HEK293 (cell line): Measurements from ENCODE around the gene ONECUT2.

ENCODE experiments used
- BCL6B ChIP-seq: fragments of 450-650 bp; formaldehyde crosslinking; IDR thresholded peaks from 2 replicates; pipeline ENCODE4 v1.5.1; 2017; ENCODE audit warnings: missing biosample characterization, missing genetic modification characterization
- HOXC10 ChIP-seq: sonication (generic); formaldehyde crosslinking; IDR thresholded peaks from 2 replicates; pipeline ENCODE4 v1.8.1; 2023; ENCODE audit warnings: mild to moderate bottlenecking, missing genetic modification reagents
- IKZF3 ChIP-seq: fragments of 450-650 bp; IDR thresholded peaks from 2 replicates; pipeline ENCODE4 v1.5.0; 2018; ENCODE audit warnings: missing biosample characterization, mild to moderate bottlenecking, missing genetic modification characterization, moderate library complexity
- OSR2 ChIP-seq: fragments of 450-650 bp; formaldehyde crosslinking; IDR thresholded peaks from 2 replicates; pipeline ENCODE4 v1.5.1; 2016; ENCODE audit warnings: missing biosample characterization, missing genetic modification characterization
- SP2 ChIP-seq: fragments of 450-650 bp; formaldehyde crosslinking; IDR thresholded peaks from 2 replicates; pipeline ENCODE4 v1.5.1; 2016; ENCODE audit warnings: missing biosample characterization, missing genetic modification characterization
- TCF7L2 ChIP-seq: IDR thresholded peaks from 2 replicates; pipeline ENCODE4 v1.6.1; 2011; ENCODE audit warnings: low read depth, mild to moderate bottlenecking, inconsistent platforms, low read length, moderate library complexity, borderline replicate concordance
- TRIM28 ChIP-seq: IDR thresholded peaks from 2 replicates; pipeline ENCODE4 v1.6.1; 2011; ENCODE audit warnings: low read length, control low read depth, borderline replicate concordance
- ZBTB48 ChIP-seq: fragments of 450-650 bp; formaldehyde crosslinking; IDR thresholded peaks from 2 replicates; pipeline ENCODE4 v1.5.1; 2016; ENCODE audit warnings: missing biosample characterization, missing genetic modification characterization
- ZBTB6 ChIP-seq: fragments of 450-650 bp; formaldehyde crosslinking; IDR thresholded peaks from 2 replicates; pipeline ENCODE4 v1.5.1; 2017; ENCODE audit warnings: missing biosample characterization, missing genetic modification characterization
- ZBTB8A ChIP-seq: fragments of 450-650 bp; formaldehyde crosslinking; IDR thresholded peaks from 2 replicates; pipeline ENCODE4 v1.5.1; 2016; ENCODE audit warnings: missing biosample characterization, missing genetic modification characterization
- ZFP41 ChIP-seq: fragments of 450-650 bp; formaldehyde crosslinking; IDR thresholded peaks from 2 replicates; pipeline ENCODE4 v1.5.1; 2016; ENCODE audit warnings: missing biosample characterization, missing genetic modification characterization, borderline replicate concordance
- ZFP69B ChIP-seq: fragments of 450-650 bp; formaldehyde crosslinking; IDR thresholded peaks from 2 replicates; pipeline ENCODE4 v1.5.1; 2016; ENCODE audit warnings: missing biosample characterization, missing genetic modification characterization
- ZIC2 ChIP-seq: fragments of 450-650 bp; formaldehyde crosslinking; IDR thresholded peaks from 2 replicates; pipeline ENCODE4 v1.5.1; 2016; ENCODE audit warnings: missing biosample characterization, missing genetic modification characterization
- ZNF140 ChIP-seq: fragments of 450-650 bp; formaldehyde crosslinking; IDR thresholded peaks from 2 replicates; pipeline ENCODE4 v1.5.1; 2016; ENCODE audit warnings: missing biosample characterization, missing genetic modification characterization
- ZNF184 ChIP-seq: fragments of 450-650 bp; IDR thresholded peaks from 2 replicates; pipeline ENCODE4 v1.5.1; 2018; ENCODE audit warnings: missing biosample characterization, mild to moderate bottlenecking, missing genetic modification characterization
- ZNF211 ChIP-seq: fragments of 450-650 bp; formaldehyde crosslinking; IDR thresholded peaks from 2 replicates; pipeline ENCODE4 v1.5.1; 2016; ENCODE audit warnings: low read depth, missing biosample characterization, missing genetic modification characterization
- ZNF223 ChIP-seq: fragments of 450-650 bp; formaldehyde crosslinking; IDR thresholded peaks from 2 replicates; pipeline ENCODE4 v1.5.1; 2016; ENCODE audit warnings: missing biosample characterization, missing genetic modification characterization
- ZNF239 ChIP-seq: fragments of 450-650 bp; formaldehyde crosslinking; IDR thresholded peaks from 2 replicates; pipeline ENCODE4 v1.5.1; 2016; ENCODE audit warnings: missing biosample characterization, missing genetic modification characterization
- ZNF324 ChIP-seq: fragments of 450-650 bp; formaldehyde crosslinking; IDR thresholded peaks from 2 replicates; pipeline ENCODE4 v1.5.1; 2016; ENCODE audit warnings: missing biosample characterization, missing genetic modification characterization
- ZNF433 ChIP-seq: fragments of 450-650 bp; formaldehyde crosslinking; IDR thresholded peaks from 2 replicates; pipeline ENCODE4 v1.5.1; 2016; ENCODE audit warnings: missing biosample characterization, missing genetic modification characterization, low read depth
- ZNF560 ChIP-seq: fragments of 450-650 bp; formaldehyde crosslinking; IDR thresholded peaks from 2 replicates; pipeline ENCODE4 v1.5.1; 2017; ENCODE audit warnings: missing biosample characterization, missing genetic modification characterization, borderline replicate concordance
- ZSCAN30 ChIP-seq: fragments of 450-650 bp; IDR thresholded peaks from 2 replicates; pipeline ENCODE4 v1.5.1; 2018; ENCODE audit warnings: missing biosample characterization, mild to moderate bottlenecking, missing genetic modification characterization, moderate library complexity
- TF ChIP-seq, protein P1 (sequence below): fragments of 450-650 bp; formaldehyde crosslinking; IDR thresholded peaks from 2 replicates; pipeline ENCODE4 v1.5.1; 2016; ENCODE audit warnings: missing biosample characterization, missing genetic modification characterization
- TF ChIP-seq, protein P2 (sequence below): fragments of 450-650 bp; formaldehyde crosslinking; IDR thresholded peaks from 2 replicates; pipeline ENCODE4 v1.5.1; 2016; ENCODE audit warnings: missing biosample characterization, missing genetic modification characterization
- TF ChIP-seq, protein P3 (sequence below): fragments of 450-650 bp; IDR thresholded peaks from 2 replicates; pipeline ENCODE4 v1.5.1; 2018; ENCODE audit warnings: missing biosample characterization, missing genetic modification characterization
- TF ChIP-seq, protein P4 (sequence below): fragments of 450-650 bp; formaldehyde crosslinking; IDR thresholded peaks from 2 replicates; pipeline ENCODE4 v1.5.1; 2017; ENCODE audit warnings: missing biosample characterization, mild to moderate bottlenecking, missing genetic modification characterization, moderate library complexity
- TF ChIP-seq, protein P5 (sequence below): fragments of 450-650 bp; formaldehyde crosslinking; IDR thresholded peaks from 2 replicates; pipeline ENCODE4 v1.5.1; 2016; ENCODE audit warnings: missing biosample characterization, missing genetic modification characterization, low read depth

The ONECUT2 gene

DNA sequence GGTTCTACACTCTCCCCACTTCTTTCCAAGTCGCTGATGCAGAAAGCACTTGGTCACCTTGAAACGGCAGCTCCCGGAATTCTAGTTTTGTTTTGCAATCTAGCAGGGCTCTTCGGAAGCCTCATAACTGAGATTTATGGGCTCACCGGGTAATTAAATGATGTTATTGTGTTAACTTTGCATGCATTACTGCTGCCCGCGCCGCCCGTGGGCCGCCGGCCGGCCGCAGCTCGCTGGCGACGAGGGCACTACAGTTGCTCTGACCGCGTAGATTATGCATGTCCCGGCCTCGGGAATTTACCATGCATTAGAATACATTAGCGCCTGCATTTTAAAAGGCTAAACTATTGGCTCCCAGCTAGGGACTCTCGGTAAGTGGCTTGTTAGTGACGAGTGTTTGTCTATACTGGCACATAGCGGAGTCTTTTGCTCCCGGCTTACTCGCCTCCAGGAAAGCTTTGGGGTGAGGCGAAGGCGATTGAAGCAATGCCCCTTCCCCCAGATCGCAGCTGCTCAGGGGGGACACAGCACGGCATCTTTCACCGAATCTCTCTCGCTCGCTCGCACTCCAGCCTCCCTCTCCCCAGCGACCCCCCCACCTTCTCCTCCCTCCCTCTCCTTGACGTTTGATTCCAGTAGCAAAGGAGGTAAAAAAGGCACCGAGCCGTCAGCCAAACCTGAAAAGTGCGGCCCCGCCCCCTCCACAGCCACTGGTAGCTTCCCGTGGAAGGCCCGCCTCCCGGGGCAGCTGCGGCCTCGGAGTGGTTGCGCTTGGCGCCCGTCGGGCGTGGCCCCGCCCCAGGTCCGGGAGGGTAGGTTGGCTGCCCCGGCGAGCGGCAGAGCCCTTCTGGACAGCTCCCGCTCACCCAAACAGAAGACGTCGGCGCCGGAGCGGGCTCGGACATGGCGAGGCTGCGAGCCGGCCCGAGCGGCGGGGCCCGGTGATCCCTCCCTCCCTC is at the start of gene ONECUT2 (continued):
- TF ChIP-seq, protein P1, sequence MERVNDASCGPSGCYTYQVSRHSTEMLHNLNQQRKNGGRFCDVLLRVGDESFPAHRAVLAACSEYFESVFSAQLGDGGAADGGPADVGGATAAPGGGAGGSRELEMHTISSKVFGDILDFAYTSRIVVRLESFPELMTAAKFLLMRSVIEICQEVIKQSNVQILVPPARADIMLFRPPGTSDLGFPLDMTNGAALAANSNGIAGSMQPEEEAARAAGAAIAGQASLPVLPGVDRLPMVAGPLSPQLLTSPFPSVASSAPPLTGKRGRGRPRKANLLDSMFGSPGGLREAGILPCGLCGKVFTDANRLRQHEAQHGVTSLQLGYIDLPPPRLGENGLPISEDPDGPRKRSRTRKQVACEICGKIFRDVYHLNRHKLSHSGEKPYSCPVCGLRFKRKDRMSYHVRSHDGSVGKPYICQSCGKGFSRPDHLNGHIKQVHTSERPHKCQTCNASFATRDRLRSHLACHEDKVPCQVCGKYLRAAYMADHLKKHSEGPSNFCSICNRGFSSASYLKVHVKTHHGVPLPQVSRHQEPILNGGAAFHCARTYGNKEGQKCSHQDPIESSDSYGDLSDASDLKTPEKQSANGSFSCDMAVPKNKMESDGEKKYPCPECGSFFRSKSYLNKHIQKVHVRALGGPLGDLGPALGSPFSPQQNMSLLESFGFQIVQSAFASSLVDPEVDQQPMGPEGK (tag by site-specific recombination) = peak; percentile 81
- TF ChIP-seq SP2 = peak; percentile 86
- no peak for TF ChIP-seq ZFP69B (tag by site-specific recombination)
- no peak for TF ChIP-seq ZNF239 (tag by site-specific recombination)
- peak; percentile 96 for TF ChIP-seq ZBTB48 (tag by site-specific recombination)
- TF ChIP-seq ZBTB6 (tag by site-specific recombination) = peak; percentile 52; the same call in 1 of the 2 replicates
- TF ChIP-seq ZFP41 (tag by site-specific recombination) = no peak
- 0 out of 2 replicates have a peak, but pooled peaks have one; percentile 27 for TF ChIP-seq IKZF3 (tag by site-specific recombination)
- TF ChIP-seq, protein P2, sequence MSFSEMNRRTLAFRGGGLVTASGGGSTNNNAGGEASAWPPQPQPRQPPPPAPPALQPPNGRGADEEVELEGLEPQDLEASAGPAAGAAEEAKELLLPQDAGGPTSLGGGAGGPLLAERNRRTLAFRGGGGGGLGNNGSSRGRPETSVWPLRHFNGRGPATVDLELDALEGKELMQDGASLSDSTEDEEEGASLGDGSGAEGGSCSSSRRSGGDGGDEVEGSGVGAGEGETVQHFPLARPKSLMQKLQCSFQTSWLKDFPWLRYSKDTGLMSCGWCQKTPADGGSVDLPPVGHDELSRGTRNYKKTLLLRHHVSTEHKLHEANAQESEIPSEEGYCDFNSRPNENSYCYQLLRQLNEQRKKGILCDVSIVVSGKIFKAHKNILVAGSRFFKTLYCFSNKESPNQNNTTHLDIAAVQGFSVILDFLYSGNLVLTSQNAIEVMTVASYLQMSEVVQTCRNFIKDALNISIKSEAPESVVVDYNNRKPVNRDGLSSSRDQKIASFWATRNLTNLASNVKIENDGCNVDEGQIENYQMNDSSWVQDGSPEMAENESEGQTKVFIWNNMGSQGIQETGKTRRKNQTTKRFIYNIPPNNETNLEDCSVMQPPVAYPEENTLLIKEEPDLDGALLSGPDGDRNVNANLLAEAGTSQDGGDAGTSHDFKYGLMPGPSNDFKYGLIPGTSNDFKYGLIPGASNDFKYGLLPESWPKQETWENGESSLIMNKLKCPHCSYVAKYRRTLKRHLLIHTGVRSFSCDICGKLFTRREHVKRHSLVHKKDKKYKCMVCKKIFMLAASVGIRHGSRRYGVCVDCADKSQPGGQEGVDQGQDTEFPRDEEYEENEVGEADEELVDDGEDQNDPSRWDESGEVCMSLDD (tag by site-specific recombination) = no peak
- TF ChIP-seq, protein P3, sequence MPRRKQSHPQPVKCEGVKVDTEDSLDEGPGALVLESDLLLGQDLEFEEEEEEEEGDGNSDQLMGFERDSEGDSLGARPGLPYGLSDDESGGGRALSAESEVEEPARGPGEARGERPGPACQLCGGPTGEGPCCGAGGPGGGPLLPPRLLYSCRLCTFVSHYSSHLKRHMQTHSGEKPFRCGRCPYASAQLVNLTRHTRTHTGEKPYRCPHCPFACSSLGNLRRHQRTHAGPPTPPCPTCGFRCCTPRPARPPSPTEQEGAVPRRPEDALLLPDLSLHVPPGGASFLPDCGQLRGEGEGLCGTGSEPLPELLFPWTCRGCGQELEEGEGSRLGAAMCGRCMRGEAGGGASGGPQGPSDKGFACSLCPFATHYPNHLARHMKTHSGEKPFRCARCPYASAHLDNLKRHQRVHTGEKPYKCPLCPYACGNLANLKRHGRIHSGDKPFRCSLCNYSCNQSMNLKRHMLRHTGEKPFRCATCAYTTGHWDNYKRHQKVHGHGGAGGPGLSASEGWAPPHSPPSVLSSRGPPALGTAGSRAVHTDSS (tag by site-specific recombination) = no peak
- TF ChIP-seq ZSCAN30 (tag by site-specific recombination) = 0 out of 2 replicates have a peak, but pooled peaks have one; percentile 26
- TF ChIP-seq ZNF211 (tag by site-specific recombination) = no peak
- TF ChIP-seq ZNF140 (tag by site-specific recombination) = no peak
- no peak for TF ChIP-seq BCL6B (tag by site-specific recombination)
- TF ChIP-seq ZIC2 (tag by site-specific recombination) = no peak
- TF ChIP-seq, protein P4, sequence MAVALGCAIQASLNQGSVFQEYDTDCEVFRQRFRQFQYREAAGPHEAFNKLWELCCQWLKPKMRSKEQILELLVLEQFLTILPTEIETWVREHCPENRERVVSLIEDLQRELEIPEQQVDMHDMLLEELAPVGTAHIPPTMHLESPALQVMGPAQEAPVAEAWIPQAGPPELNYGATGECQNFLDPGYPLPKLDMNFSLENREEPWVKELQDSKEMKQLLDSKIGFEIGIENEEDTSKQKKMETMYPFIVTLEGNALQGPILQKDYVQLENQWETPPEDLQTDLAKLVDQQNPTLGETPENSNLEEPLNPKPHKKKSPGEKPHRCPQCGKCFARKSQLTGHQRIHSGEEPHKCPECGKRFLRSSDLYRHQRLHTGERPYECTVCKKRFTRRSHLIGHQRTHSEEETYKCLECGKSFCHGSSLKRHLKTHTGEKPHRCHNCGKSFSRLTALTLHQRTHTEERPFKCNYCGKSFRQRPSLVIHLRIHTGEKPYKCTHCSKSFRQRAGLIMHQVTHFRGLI = peak; percentile 54; the same call in 1 of the 2 replicates
- TF ChIP-seq, protein P5, sequence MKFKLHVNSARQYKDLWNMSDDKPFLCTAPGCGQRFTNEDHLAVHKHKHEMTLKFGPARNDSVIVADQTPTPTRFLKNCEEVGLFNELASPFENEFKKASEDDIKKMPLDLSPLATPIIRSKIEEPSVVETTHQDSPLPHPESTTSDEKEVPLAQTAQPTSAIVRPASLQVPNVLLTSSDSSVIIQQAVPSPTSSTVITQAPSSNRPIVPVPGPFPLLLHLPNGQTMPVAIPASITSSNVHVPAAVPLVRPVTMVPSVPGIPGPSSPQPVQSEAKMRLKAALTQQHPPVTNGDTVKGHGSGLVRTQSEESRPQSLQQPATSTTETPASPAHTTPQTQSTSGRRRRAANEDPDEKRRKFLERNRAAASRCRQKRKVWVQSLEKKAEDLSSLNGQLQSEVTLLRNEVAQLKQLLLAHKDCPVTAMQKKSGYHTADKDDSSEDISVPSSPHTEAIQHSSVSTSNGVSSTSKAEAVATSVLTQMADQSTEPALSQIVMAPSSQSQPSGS = no peak
- TF ChIP-seq ZNF560 = no peak
- TF ChIP-seq ZNF324 = no peak
- TF ChIP-seq OSR2 (tag by site-specific recombination) = peak; percentile 73
- no peak for TF ChIP-seq TCF7L2
- TF ChIP-seq ZNF433 (tag by site-specific recombination) = no peak
- TF ChIP-seq HOXC10 (CRISPR knock-in tag) = no peak
- no peak for TF ChIP-seq TRIM28
- no peak for TF ChIP-seq ZBTB8A (tag by site-specific recombination)
- TF ChIP-seq ZNF223 (tag by site-specific recombination) = no peak
- TF ChIP-seq ZNF184 (tag by site-specific recombination) = no peak
